Keratinocyte (primary cell): ENCODE measurements around the gene PRDM1. TPM values are rescaled to one million over a fixed set of nuclear protein-coding genes. Genes with fewer than 3 reads are reported as not detected.

Experiments used
- DNase-seq: peaks from one replicate; pipeline ENCODE4 v3.0.0-alpha.2; 2011; ENCODE audit warnings: low read depth, missing footprints, low spot score
- FAIRE-seq: peaks from 2 replicates; lab custom pipeline; 2011; peaks lifted over from hg19 to GRCh38; lab: Jason Lieb, UNC
- H2AFZ ChIP-seq: 2 replicates; pipeline ENCODE4 v1.6.0; 2012; ENCODE audit warnings: low read length, control low read depth, inconsistent platforms; ENCODE audit not compliant: control insufficient read depth
- H3K27ac ChIP-seq: 2 replicates; pipeline ENCODE4 v1.5.1; 2011; ENCODE audit warnings: low read length; ENCODE audit not compliant: control insufficient read depth, insufficient read depth
- H3K27me3 ChIP-seq: 3 replicates; pipeline ENCODE4 v1.6.0; 2011; ENCODE audit warnings: low read length; ENCODE audit not compliant: control insufficient read depth, insufficient read depth; ENCODE audit errors: extremely low read depth
- H3K36me3 ChIP-seq, 2 experiments: 2 replicates in 1 of 2; 3 replicates in 1 of 2; pipeline ENCODE4 v1.5.1; 2011; ENCODE audit warnings: low read length in 2 of 2, mild to moderate bottlenecking in 1 of 2; ENCODE audit not compliant: control insufficient read depth in 2 of 2, insufficient read depth in 2 of 2; ENCODE audit errors: extremely low read depth in 1 of 2
- H3K4me1 ChIP-seq: 3 replicates; pipeline ENCODE4 v1.5.1; 2011; ENCODE audit warnings: low read length; ENCODE audit not compliant: control insufficient read depth, insufficient read depth; ENCODE audit errors: extremely low read depth
- H3K4me2 ChIP-seq: 3 replicates; pipeline ENCODE4 v1.6.0; 2011; ENCODE audit warnings: low read depth, low read length; ENCODE audit not compliant: control insufficient read depth, insufficient read depth; ENCODE audit errors: extremely low read depth
- H3K4me3 ChIP-seq, 3 experiments: fragments of 200-600 bp in 1 of 3; sonication (generic) in 1 of 3; 2 replicates in 2 of 3; 3 replicates in 1 of 3; pipeline ENCODE4 v1.5.1; 2011 to 2016; ENCODE audit warnings: low read length in 3 of 3, mild to moderate bottlenecking in 3 of 3, control low read depth in 2 of 3, inconsistent platforms in 1 of 3, low read depth in 1 of 3, mixed read lengths in 1 of 3, mixed run types in 1 of 3, moderate library complexity in 1 of 3; ENCODE audit not compliant: control insufficient read depth in 2 of 3, insufficient read depth in 2 of 3; ENCODE audit errors: extremely low read depth in 1 of 3
- H3K79me2 ChIP-seq: 2 replicates; pipeline ENCODE4 v1.6.0; 2012; ENCODE audit warnings: low read length; ENCODE audit not compliant: control insufficient read depth, insufficient read depth
- H3K9ac ChIP-seq: 3 replicates; pipeline ENCODE4 v1.6.0; 2011; ENCODE audit warnings: low read length; ENCODE audit not compliant: control insufficient read depth, insufficient read depth; ENCODE audit errors: extremely low read depth
- H3K9me1 ChIP-seq: 3 replicates; pipeline ENCODE4 v1.6.0; 2011; ENCODE audit warnings: low read length; ENCODE audit not compliant: control insufficient read depth, insufficient read depth; ENCODE audit errors: extremely low read depth
- H3K9me3 ChIP-seq: 2 replicates; pipeline ENCODE4 v1.5.1; 2012; ENCODE audit warnings: low read depth, low read length; ENCODE audit not compliant: control insufficient read depth
- H4K20me1 ChIP-seq: 3 replicates; pipeline ENCODE4 v1.6.0; 2011; ENCODE audit warnings: low read length; ENCODE audit not compliant: control insufficient read depth, insufficient read depth; ENCODE audit errors: extremely low read depth
- EZH2 ChIP-seq: IDR thresholded peaks from one replicate; pipeline ENCODE4 v1.6.1; 2012; ENCODE audit warnings: inconsistent platforms, mild to moderate bottlenecking, low read length, moderate library complexity
- dilution Hi-C: fragments of 300-500 bp; cut with MboI; formaldehyde crosslinking; loops from one replicate; pipeline ENCODE4 v1.7.0; 2020; ENCODE audit warnings: low sequenced_read_pairs; ENCODE audit not compliant: extremely low pct_ligation_motif_present
- polyA plus RNA-seq, 5 experiments: library from polyadenylated mRNA; depleted of rRNA in 3 of 5; stranded (reverse) in 3 of 5; stranded (forward) in 1 of 5; unstranded in 1 of 5; fragments of >200 nt; gene quantifications; 1 replicate in 1 of 5; 2 replicates in 3 of 5; 3 replicates in 1 of 5; pipeline versions ENCODE4 v1.2.1 to v1.2.3, GENCODE V29; 2011 to 2012; ENCODE audit warnings: missing spikeins in 2 of 5, low read depth in 1 of 5, low replicate concordance in 1 of 5
- TF ChIP-seq, protein P1 (sequence below), 3 experiments: IDR thresholded peaks in 1 of 3; conservative IDR thresholded peaks in 1 of 3; optimal IDR thresholded peaks in 1 of 3; 2 replicates in 2 of 3; 3 replicates in 1 of 3; pipeline versions ENCODE3 to v1.5.1; 2011; ENCODE audit warnings: low read length in 3 of 3, mild to moderate bottlenecking in 3 of 3, moderate library complexity in 2 of 3, control low read depth in 1 of 3, inconsistent platforms in 1 of 3; ENCODE audit not compliant: insufficient read depth in 2 of 3; ENCODE audit errors: extremely low read depth in 1 of 3

PRDM1 gene
- polyA plus RNA-seq, 1 donor (not counting 4 experiments of a cell fraction or from before 2014, with no cell fraction given): 6.7 TPM

DNA sequence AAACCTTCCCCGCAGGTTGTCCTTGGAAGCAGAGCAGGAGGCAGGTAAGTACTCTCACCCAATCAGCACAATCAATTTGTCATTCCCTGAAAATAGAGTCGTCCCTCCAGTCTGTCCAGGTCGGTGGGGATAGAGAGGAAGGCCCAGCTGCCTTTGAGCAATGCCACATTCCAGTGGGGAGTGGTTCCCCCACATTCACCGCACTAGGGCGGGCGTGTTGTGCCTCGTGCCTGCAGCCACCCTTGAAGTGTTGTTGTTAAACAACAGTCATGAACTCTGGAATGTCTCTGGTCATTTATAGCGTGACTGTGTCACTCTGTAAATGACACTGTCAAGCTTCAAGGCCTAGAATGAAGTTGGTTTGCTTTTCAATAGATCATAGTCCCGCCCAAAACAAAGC, 33.4 kb downstream of the PRDM1 start:
- H3K9ac ChIP-seq: no peak overlapping the region
- H3K9me1 ChIP-seq: no peaks in the 10 kb centered on the region
- no peaks in the 10 kb centered on the region for H4K20me1 ChIP-seq
- no peaks in the 10 kb centered on the region for H3K79me2 ChIP-seq
- H3K9me3 ChIP-seq: no peaks in the 10 kb centered on the region
- no peaks in the 10 kb centered on the region for H3K36me3 ChIP-seq
- H2AFZ ChIP-seq: peak overlapping the region; percentile 12
- no peak overlapping the region for H3K4me2 ChIP-seq
- H3K27ac ChIP-seq: no peak overlapping the region
- peaks cover 20% of the 10 kb centered on the region for H3K4me1 ChIP-seq
- TF ChIP-seq, protein P1, sequence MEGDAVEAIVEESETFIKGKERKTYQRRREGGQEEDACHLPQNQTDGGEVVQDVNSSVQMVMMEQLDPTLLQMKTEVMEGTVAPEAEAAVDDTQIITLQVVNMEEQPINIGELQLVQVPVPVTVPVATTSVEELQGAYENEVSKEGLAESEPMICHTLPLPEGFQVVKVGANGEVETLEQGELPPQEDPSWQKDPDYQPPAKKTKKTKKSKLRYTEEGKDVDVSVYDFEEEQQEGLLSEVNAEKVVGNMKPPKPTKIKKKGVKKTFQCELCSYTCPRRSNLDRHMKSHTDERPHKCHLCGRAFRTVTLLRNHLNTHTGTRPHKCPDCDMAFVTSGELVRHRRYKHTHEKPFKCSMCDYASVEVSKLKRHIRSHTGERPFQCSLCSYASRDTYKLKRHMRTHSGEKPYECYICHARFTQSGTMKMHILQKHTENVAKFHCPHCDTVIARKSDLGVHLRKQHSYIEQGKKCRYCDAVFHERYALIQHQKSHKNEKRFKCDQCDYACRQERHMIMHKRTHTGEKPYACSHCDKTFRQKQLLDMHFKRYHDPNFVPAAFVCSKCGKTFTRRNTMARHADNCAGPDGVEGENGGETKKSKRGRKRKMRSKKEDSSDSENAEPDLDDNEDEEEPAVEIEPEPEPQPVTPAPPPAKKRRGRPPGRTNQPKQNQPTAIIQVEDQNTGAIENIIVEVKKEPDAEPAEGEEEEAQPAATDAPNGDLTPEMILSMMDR (optimal IDR thresholded peaks at IDR 0.05 in 1 of 3, IDR thresholded peaks at IDR 0.05 in 1 of 3, conservative IDR thresholded peaks at IDR 0.05 in 1 of 3; ENCODE audit: extremely low read depth in 1 of 3, insufficient read depth in 2 of 3, low read length in 3 of 3): no peak
- no peak for TF ChIP-seq EZH2
- dilution Hi-C loops: no loop called here
- DNase-seq: no peak
- no peak for FAIRE-seq
- H3K27me3 ChIP-seq: no peaks in the 10 kb centered on the region
- no peak overlapping the region for H3K4me3 ChIP-seq

DNA sequence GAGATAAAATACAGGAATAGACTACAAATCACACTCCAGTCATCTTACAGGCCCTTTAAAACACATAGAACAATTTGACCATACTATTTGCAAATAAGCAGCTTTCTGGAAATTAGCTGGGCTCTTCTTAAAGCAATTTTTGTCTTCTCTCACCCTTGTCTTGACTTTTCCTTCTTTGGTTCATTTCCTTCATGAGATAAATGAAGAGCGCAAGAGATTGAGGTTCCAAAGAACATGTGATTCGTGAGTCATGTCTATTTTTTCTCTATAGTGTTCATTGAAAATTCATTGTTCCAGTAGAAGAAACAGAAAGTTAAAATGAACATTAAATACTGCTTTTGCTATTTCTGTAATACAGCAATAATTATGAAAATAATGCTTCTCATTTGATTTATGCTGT, 33.9 kb downstream of the PRDM1 start:
- H3K9ac ChIP-seq: no peak overlapping the region
- no peak overlapping the region for H3K4me2 ChIP-seq

More for the DNA sequence above, 33.9 kb downstream of the PRDM1 start:
- Histone ChIP-seq H3K36me3 (no peaks in the 10 kb centered on the region), H3K4me3 (no peak overlapping the region), H3K27me3 (no peaks in the 10 kb centered on the region), H3K9me3 (no peaks in the 10 kb centered on the region), H3K4me1 (peaks cover 20% of the 10 kb centered on the region), H3K9me1 (no peaks in the 10 kb centered on the region), H4K20me1 (no peaks in the 10 kb centered on the region), H2AFZ (no peak overlapping the region), H3K27ac (no peak overlapping the region), H3K79me2 (no peaks in the 10 kb centered on the region)
- TF ChIP-seq, protein P1 (optimal IDR thresholded peaks at IDR 0.05 in 1 of 3, IDR thresholded peaks at IDR 0.05 in 1 of 3, conservative IDR thresholded peaks at IDR 0.05 in 1 of 3; ENCODE audit: extremely low read depth in 1 of 3, insufficient read depth in 2 of 3, low read length in 3 of 3): no peak
- TF ChIP-seq EZH2: no peak
- dilution Hi-C loops: no loop called here
- FAIRE-seq (no peak), DNase-seq (no peak)
